PC-3 (cell line): ENCODE measurements around the gene NLRP13.

ENCODE experiments used
- EZH2phosphoT487 ChIP-seq: fragments of 300-600 bp; sonication (generic); IDR thresholded peaks from 2 replicates; pipeline ENCODE4 v1.6.1; 2018; ENCODE audit warnings: mild to moderate bottlenecking, antibody characterized with exemption, low read length, borderline replicate concordance
- TF ChIP-seq, protein P1 (sequence below): fragments of 300-600 bp; sonication (generic); conservative IDR thresholded peaks from 2 replicates; pipeline ENCODE4 v1.5.1; 2017; ENCODE audit warnings: antibody characterized with exemption, low read depth, mild to moderate bottlenecking, low read length

DNA sequence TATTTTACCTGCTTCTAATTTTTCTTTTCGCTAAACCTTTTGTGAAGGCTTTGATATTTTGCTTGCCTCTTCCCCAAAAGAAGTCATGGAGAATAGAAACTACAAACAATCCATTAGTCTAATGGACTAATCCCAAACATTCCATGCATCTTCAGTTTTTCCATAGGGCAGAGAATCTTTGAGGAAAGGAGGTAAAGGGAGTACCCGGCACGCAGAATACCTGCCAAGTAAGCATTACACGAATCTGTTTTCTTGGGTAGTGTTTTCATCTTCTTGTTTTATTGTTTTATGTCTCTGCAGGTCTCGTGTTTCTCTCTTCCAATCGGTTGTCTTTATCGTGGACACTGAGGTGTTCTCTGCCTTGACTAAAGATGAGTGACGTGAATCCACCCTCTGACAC, 15.4 kb upstream of the NLRP13 start, which contains the start of gene NLRP8:
- TF ChIP-seq, protein P1, sequence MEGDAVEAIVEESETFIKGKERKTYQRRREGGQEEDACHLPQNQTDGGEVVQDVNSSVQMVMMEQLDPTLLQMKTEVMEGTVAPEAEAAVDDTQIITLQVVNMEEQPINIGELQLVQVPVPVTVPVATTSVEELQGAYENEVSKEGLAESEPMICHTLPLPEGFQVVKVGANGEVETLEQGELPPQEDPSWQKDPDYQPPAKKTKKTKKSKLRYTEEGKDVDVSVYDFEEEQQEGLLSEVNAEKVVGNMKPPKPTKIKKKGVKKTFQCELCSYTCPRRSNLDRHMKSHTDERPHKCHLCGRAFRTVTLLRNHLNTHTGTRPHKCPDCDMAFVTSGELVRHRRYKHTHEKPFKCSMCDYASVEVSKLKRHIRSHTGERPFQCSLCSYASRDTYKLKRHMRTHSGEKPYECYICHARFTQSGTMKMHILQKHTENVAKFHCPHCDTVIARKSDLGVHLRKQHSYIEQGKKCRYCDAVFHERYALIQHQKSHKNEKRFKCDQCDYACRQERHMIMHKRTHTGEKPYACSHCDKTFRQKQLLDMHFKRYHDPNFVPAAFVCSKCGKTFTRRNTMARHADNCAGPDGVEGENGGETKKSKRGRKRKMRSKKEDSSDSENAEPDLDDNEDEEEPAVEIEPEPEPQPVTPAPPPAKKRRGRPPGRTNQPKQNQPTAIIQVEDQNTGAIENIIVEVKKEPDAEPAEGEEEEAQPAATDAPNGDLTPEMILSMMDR, result no peak
- no peak for TF ChIP-seq EZH2phosphoT487
